Keratinocyte (primary cell): ENCODE data around the gene CLEC16A. TPM values are rescaled to one million over a fixed set of nuclear protein-coding genes. Genes with fewer than 3 reads are reported as not detected.

Source experiments
- DNase-seq: peaks from one replicate; pipeline ENCODE4 v3.0.0-alpha.2; 2011; ENCODE audit warnings: low read depth, missing footprints, low spot score
- FAIRE-seq: peaks from 2 replicates; lab custom pipeline; 2011; peaks lifted over from hg19 to GRCh38; lab: Jason Lieb, UNC
- H2AFZ ChIP-seq: 2 replicates; pipeline ENCODE4 v1.6.0; 2012; ENCODE audit warnings: low read length, control low read depth, inconsistent platforms; ENCODE audit not compliant: control insufficient read depth
- H3K27ac ChIP-seq: 2 replicates; pipeline ENCODE4 v1.5.1; 2011; ENCODE audit warnings: low read length; ENCODE audit not compliant: control insufficient read depth, insufficient read depth
- H3K27me3 ChIP-seq: 3 replicates; pipeline ENCODE4 v1.6.0; 2011; ENCODE audit warnings: low read length; ENCODE audit not compliant: control insufficient read depth, insufficient read depth; ENCODE audit errors: extremely low read depth
- H3K36me3 ChIP-seq, 2 experiments: 2 replicates in 1 of 2; 3 replicates in 1 of 2; pipeline ENCODE4 v1.5.1; 2011; ENCODE audit warnings: low read length in 2 of 2, mild to moderate bottlenecking in 1 of 2; ENCODE audit not compliant: control insufficient read depth in 2 of 2, insufficient read depth in 2 of 2; ENCODE audit errors: extremely low read depth in 1 of 2
- H3K4me1 ChIP-seq: 3 replicates; pipeline ENCODE4 v1.5.1; 2011; ENCODE audit warnings: low read length; ENCODE audit not compliant: control insufficient read depth, insufficient read depth; ENCODE audit errors: extremely low read depth
- H3K4me2 ChIP-seq: 3 replicates; pipeline ENCODE4 v1.6.0; 2011; ENCODE audit warnings: low read depth, low read length; ENCODE audit not compliant: control insufficient read depth, insufficient read depth; ENCODE audit errors: extremely low read depth
- H3K4me3 ChIP-seq, 3 experiments: fragments of 200-600 bp in 1 of 3; sonication (generic) in 1 of 3; 2 replicates in 2 of 3; 3 replicates in 1 of 3; pipeline ENCODE4 v1.5.1; 2011 to 2016; ENCODE audit warnings: low read length in 3 of 3, mild to moderate bottlenecking in 3 of 3, control low read depth in 2 of 3, inconsistent platforms in 1 of 3, low read depth in 1 of 3, mixed read lengths in 1 of 3, mixed run types in 1 of 3, moderate library complexity in 1 of 3; ENCODE audit not compliant: control insufficient read depth in 2 of 3, insufficient read depth in 2 of 3; ENCODE audit errors: extremely low read depth in 1 of 3
- H3K79me2 ChIP-seq: 2 replicates; pipeline ENCODE4 v1.6.0; 2012; ENCODE audit warnings: low read length; ENCODE audit not compliant: control insufficient read depth, insufficient read depth
- H3K9ac ChIP-seq: 3 replicates; pipeline ENCODE4 v1.6.0; 2011; ENCODE audit warnings: low read length; ENCODE audit not compliant: control insufficient read depth, insufficient read depth; ENCODE audit errors: extremely low read depth
- H3K9me1 ChIP-seq: 3 replicates; pipeline ENCODE4 v1.6.0; 2011; ENCODE audit warnings: low read length; ENCODE audit not compliant: control insufficient read depth, insufficient read depth; ENCODE audit errors: extremely low read depth
- H3K9me3 ChIP-seq: 2 replicates; pipeline ENCODE4 v1.5.1; 2012; ENCODE audit warnings: low read depth, low read length; ENCODE audit not compliant: control insufficient read depth
- H4K20me1 ChIP-seq: 3 replicates; pipeline ENCODE4 v1.6.0; 2011; ENCODE audit warnings: low read length; ENCODE audit not compliant: control insufficient read depth, insufficient read depth; ENCODE audit errors: extremely low read depth
- CTCF ChIP-seq, 3 experiments: IDR thresholded peaks in 1 of 3; conservative IDR thresholded peaks in 1 of 3; optimal IDR thresholded peaks in 1 of 3; 2 replicates in 2 of 3; 3 replicates in 1 of 3; pipeline versions ENCODE3 to v1.5.1; 2011; ENCODE audit warnings: low read length in 3 of 3, mild to moderate bottlenecking in 3 of 3, moderate library complexity in 2 of 3, control low read depth in 1 of 3, inconsistent platforms in 1 of 3; ENCODE audit not compliant: insufficient read depth in 2 of 3; ENCODE audit errors: extremely low read depth in 1 of 3
- EZH2 ChIP-seq: IDR thresholded peaks from one replicate; pipeline ENCODE4 v1.6.1; 2012; ENCODE audit warnings: inconsistent platforms, mild to moderate bottlenecking, low read length, moderate library complexity
- dilution Hi-C: fragments of 300-500 bp; cut with MboI; formaldehyde crosslinking; loops from one replicate; pipeline ENCODE4 v1.7.0; 2020; ENCODE audit warnings: low sequenced_read_pairs; ENCODE audit not compliant: extremely low pct_ligation_motif_present
- polyA plus RNA-seq, 5 experiments: library from polyadenylated mRNA; depleted of rRNA in 3 of 5; stranded (reverse) in 3 of 5; stranded (forward) in 1 of 5; unstranded in 1 of 5; fragments of >200 nt; gene quantifications; 1 replicate in 1 of 5; 2 replicates in 3 of 5; 3 replicates in 1 of 5; pipeline versions ENCODE4 v1.2.1 to v1.2.3, GENCODE V29; 2011 to 2012; ENCODE audit warnings: missing spikeins in 2 of 5, low read depth in 1 of 5, low replicate concordance in 1 of 5

The CLEC16A gene
- polyA plus RNA-seq, 1 donor (not counting 4 experiments of a cell fraction or from before 2014, with no cell fraction given) = 9.5 TPM

GRCh38 chr16:11150190-11150589 is 205.8 kb downstream of the CLEC16A start:
- Histone ChIP-seq H4K20me1 (no peaks in the 10 kb centered on the region), H3K9me1 (no peaks in the 10 kb centered on the region), H3K4me1 (peaks cover under 1% of the 10 kb centered on the region), H3K27me3 (no peaks in the 10 kb centered on the region), H3K9ac (no peak overlapping the region), H2AFZ (no peak overlapping the region), H3K4me3 (no peak overlapping the region), H3K79me2 (no peaks in the 10 kb centered on the region), H3K36me3 (peaks cover 0 to 1% of the 10 kb centered on the region in 2 experiments), H3K27ac (no peak overlapping the region), H3K4me2 (no peak overlapping the region), H3K9me3 (no peaks in the 10 kb centered on the region)
- TF ChIP-seq EZH2 = no peak
- TF ChIP-seq CTCF (optimal IDR thresholded peaks at IDR 0.05 in 1 of 3, IDR thresholded peaks at IDR 0.05 in 1 of 3, conservative IDR thresholded peaks at IDR 0.05 in 1 of 3; ENCODE audit: extremely low read depth in 1 of 3, insufficient read depth in 2 of 3, low read length in 3 of 3) = no peak
- FAIRE-seq (no peak), DNase-seq (no peak)
- dilution Hi-C loops = no loop called here

GRCh38 chr16:11151156-11151884 is 207.0 kb downstream of the CLEC16A start:
- Histone ChIP-seq H3K9me3 (no peaks in the 10 kb centered on the region), H3K27ac (no peak overlapping the region), H3K4me3 (no peak overlapping the region), H3K36me3 (peaks cover 0 to 1% of the 10 kb centered on the region in 2 experiments), H4K20me1 (no peaks in the 10 kb centered on the region), H3K4me2 (no peak overlapping the region), H3K9me1 (no peaks in the 10 kb centered on the region), H2AFZ (no peak overlapping the region), H3K27me3 (no peaks in the 10 kb centered on the region), H3K9ac (no peak overlapping the region), H3K4me1 (peaks cover 6% of the 10 kb centered on the region), H3K79me2 (no peaks in the 10 kb centered on the region)
- TF ChIP-seq CTCF (optimal IDR thresholded peaks at IDR 0.05 in 1 of 3, IDR thresholded peaks at IDR 0.05 in 1 of 3, conservative IDR thresholded peaks at IDR 0.05 in 1 of 3; ENCODE audit: extremely low read depth in 1 of 3, insufficient read depth in 2 of 3, low read length in 3 of 3) (no peak), EZH2 (no peak)
- DNase-seq (no peak), FAIRE-seq (no peak)
- dilution Hi-C loops = no loop called here
